NCI-H187 (cell line): ENCODE data around the gene NR2C2.
"Not testable (repeated sequence)": the region's sequence is repeated elsewhere in the genome, so short reads cannot be mapped to it uniquely, and the experiment has no call there.

Experiments
- DNase-seq, 2 experiments: peaks; one replicate each; lab custom pipeline; 2025; lab: John Stamatoyannopoulos, UW

Gene NR2C2

GRCh38 chr3:14959359-14959943 lies 12.1 kb downstream of the NR2C2 start:
- DNase-seq = no peak

- no peak for DNase-seq
Measured at GRCh38 chr3:14962762-14963161, 15.4 kb downstream of the NR2C2 start.

- DNase-seq = no peak
Measured at GRCh38 chr3:14967285-14967684, 19.9 kb downstream of the NR2C2 start.

- DNase-seq = no peak
Measured at GRCh38 chr3:14969671-14970070, 22.3 kb downstream of the NR2C2 start.

- no peak for DNase-seq
Measured at GRCh38 chr3:14976317-14976716, 28.9 kb downstream of the NR2C2 start.

GRCh38 chr3:14980689-14981088 lies 33.3 kb downstream of the NR2C2 start:
- DNase-seq = no peak

GRCh38 chr3:14984581-14985113 lies 37.3 kb downstream of the NR2C2 start:
- no peak for DNase-seq

GRCh38 chr3:14988988-14989394 lies 41.6 kb downstream of the NR2C2 start:
- DNase-seq = no peak

- no peak for DNase-seq
Measured at GRCh38 chr3:14989943-14990779, 42.8 kb downstream of the NR2C2 start.

GRCh38 chr3:14990780-14991148 lies 43.4 kb downstream of the NR2C2 start:
- DNase-seq = no peak

- DNase-seq = no peak
Measured at GRCh38 chr3:14991151-14991742, 43.9 kb downstream of the NR2C2 start.

GRCh38 chr3:14991818-14992612 lies 44.6 kb downstream of the NR2C2 start:
- no peak for DNase-seq

GRCh38 chr3:14997941-14998340 lies 50.6 kb downstream of the NR2C2 start:
- DNase-seq = no peak

- not testable (repeated sequence) for DNase-seq
Measured at GRCh38 chr3:14999182-14999581, 51.8 kb downstream of the NR2C2 start.

GRCh38 chr3:15007681-15008141 lies 60.3 kb downstream of the NR2C2 start:
- no peak for DNase-seq

GRCh38 chr3:15009167-15009566 lies 61.8 kb downstream of the NR2C2 start:
- no peak for DNase-seq

- DNase-seq = no peak
Measured at GRCh38 chr3:15010664-15011063, 63.3 kb downstream of the NR2C2 start.

GRCh38 chr3:15011174-15011573 lies 63.8 kb downstream of the NR2C2 start:
- no peak for DNase-seq

- DNase-seq = no peak
Measured at GRCh38 chr3:15014606-15015328, 67.4 kb downstream of the NR2C2 start.

- DNase-seq = no peak
Measured at GRCh38 chr3:15015456-15015855, 68.1 kb downstream of the NR2C2 start.

GRCh38 chr3:15017191-15017590 lies 69.8 kb downstream of the NR2C2 start:
- DNase-seq = no peak
